ENCODE results near the gene TYRO3. TPM values are rescaled to one million over a fixed set of nuclear protein-coding genes. Genes with fewer than 3 reads are reported as not detected.
A peak's percentile ranks its signal among the peaks of the same experiment; 100 is the strongest.

Gene TYRO3
- total and polyA plus RNA-seq, 2 of the 13 experiments (the other 11 are each of a cell fraction or from before 2014, with no cell fraction given): 24.0 to 43.6 TPM

DNA sequence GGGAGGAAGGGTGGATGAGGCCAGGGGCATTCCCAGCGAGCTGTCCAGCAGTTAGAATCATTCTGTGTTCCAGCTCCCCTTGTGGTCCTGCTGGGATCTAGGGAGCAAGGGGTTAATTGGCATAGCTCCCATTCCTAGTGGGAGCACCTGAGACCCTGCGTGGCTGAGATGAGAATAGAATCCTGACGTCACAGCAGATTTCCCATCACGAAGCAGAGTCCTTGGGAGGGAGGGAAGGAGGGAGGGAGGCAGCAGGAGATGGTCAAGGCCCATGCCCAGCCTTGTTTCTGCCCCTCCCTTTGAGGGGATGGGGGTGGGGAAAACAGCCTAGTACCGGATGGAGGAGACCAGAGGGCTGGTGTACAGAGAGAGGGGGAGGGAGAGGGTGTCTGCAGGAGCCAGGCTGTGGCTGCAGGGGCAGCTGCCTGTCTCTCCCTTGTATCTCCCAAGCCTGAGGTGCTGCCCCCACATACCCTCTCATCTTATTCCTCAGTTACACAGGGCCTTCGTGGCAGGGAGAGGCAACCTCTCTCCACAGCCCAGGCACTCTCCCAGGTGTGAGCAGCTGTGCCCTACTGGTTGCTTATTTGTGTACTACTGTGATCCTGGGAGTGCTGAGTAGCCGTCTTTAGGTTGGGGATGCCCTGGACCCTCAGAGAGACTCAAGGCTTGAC, 5.4 kb downstream of the TYRO3 start (continued):
- TF ChIP-seq, protein P1, sequence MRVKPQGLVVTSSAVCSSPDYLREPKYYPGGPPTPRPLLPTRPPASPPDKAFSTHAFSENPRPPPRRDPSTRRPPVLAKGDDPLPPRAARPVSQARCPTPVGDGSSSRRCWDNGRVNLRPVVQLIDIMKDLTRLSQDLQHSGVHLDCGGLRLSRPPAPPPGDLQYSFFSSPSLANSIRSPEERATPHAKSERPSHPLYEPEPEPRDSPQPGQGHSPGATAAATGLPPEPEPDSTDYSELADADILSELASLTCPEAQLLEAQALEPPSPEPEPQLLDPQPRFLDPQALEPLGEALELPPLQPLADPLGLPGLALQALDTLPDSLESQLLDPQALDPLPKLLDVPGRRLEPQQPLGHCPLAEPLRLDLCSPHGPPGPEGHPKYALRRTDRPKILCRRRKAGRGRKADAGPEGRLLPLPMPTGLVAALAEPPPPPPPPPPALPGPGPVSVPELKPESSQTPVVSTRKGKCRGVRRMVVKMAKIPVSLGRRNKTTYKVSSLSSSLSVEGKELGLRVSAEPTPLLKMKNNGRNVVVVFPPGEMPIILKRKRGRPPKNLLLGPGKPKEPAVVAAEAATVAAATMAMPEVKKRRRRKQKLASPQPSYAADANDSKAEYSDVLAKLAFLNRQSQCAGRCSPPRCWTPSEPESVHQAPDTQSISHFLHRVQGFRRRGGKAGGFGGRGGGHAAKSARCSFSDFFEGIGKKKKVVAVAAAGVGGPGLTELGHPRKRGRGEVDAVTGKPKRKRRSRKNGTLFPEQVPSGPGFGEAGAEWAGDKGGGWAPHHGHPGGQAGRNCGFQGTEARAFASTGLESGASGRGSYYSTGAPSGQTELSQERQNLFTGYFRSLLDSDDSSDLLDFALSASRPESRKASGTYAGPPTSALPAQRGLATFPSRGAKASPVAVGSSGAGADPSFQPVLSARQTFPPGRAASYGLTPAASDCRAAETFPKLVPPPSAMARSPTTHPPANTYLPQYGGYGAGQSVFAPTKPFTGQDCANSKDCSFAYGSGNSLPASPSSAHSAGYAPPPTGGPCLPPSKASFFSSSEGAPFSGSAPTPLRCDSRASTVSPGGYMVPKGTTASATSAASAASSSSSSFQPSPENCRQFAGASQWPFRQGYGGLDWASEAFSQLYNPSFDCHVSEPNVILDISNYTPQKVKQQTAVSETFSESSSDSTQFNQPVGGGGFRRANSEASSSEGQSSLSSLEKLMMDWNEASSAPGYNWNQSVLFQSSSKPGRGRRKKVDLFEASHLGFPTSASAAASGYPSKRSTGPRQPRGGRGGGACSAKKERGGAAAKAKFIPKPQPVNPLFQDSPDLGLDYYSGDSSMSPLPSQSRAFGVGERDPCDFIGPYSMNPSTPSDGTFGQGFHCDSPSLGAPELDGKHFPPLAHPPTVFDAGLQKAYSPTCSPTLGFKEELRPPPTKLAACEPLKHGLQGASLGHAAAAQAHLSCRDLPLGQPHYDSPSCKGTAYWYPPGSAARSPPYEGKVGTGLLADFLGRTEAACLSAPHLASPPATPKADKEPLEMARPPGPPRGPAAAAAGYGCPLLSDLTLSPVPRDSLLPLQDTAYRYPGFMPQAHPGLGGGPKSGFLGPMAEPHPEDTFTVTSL (CRISPR knock-in tag; IDR thresholded peaks at IDR 0.05; ENCODE audit: borderline replicate concordance): no peak
- TF ChIP-seq, protein P2, sequence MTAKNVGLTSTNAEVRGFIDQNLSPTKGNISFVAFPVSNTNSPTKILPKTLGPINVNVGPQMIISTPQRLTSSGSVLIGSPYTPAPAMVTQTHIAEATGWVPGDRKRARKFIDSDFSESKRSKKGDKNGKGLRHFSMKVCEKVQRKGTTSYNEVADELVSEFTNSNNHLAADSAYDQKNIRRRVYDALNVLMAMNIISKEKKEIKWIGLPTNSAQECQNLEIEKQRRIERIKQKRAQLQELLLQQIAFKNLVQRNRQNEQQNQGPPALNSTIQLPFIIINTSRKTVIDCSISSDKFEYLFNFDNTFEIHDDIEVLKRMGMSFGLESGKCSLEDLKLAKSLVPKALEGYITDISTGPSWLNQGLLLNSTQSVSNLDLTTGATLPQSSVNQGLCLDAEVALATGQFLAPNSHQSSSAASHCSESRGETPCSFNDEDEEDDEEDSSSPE (CRISPR knock-in tag; IDR thresholded peaks at IDR 0.05): no peak
- TF ChIP-seq ZNF768 (CRISPR knock-in tag; IDR thresholded peaks at IDR 0.05) (no peak), ZFY (CRISPR knock-in tag; IDR thresholded peaks at IDR 0.05) (peak; percentile 36; the same call in 1 of the 2 replicates), MIER3 (CRISPR knock-in tag; IDR thresholded peaks at IDR 0.05; ENCODE audit: borderline replicate concordance) (0 out of 2 replicates have a peak, but pooled peaks have one; percentile 22), ZBTB7A (CRISPR knock-in tag; IDR thresholded peaks at IDR 0.05) (peak; percentile 45; the same call in 1 of the 2 replicates), ZNF777 (CRISPR knock-in tag; IDR thresholded peaks at IDR 0.05) (0 out of 2 replicates have a peak, but pooled peaks have one; percentile 16), ZSCAN29 (CRISPR knock-in tag; conservative IDR thresholded peaks at IDR 0.05) (0 out of 2 replicates have a peak, but pooled peaks have one; percentile 32), CENPX (CRISPR knock-in tag; IDR thresholded peaks at IDR 0.05) (no peak), HMG20B (CRISPR knock-in tag; conservative IDR thresholded peaks at IDR 0.05) (0 out of 2 replicates have a peak, but pooled peaks have one; percentile 13), ETV5 (CRISPR knock-in tag; IDR thresholded peaks at IDR 0.05; ENCODE audit: borderline replicate concordance) (peak; percentile 86), MTA1 (CRISPR knock-in tag; IDR thresholded peaks at IDR 0.05; ENCODE audit: borderline replicate concordance) (0 out of 2 replicates have a peak, but pooled peaks have one; percentile 49), ZC3H13 (CRISPR knock-in tag; IDR thresholded peaks at IDR 0.05) (peak; percentile 68; the same call in 1 of the 2 replicates)
- TF ChIP-seq, protein P3, sequence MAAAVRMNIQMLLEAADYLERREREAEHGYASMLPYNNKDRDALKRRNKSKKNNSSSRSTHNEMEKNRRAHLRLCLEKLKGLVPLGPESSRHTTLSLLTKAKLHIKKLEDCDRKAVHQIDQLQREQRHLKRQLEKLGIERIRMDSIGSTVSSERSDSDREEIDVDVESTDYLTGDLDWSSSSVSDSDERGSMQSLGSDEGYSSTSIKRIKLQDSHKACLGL (CRISPR knock-in tag; IDR thresholded peaks at IDR 0.05): no peak
- TF ChIP-seq, protein P4, sequence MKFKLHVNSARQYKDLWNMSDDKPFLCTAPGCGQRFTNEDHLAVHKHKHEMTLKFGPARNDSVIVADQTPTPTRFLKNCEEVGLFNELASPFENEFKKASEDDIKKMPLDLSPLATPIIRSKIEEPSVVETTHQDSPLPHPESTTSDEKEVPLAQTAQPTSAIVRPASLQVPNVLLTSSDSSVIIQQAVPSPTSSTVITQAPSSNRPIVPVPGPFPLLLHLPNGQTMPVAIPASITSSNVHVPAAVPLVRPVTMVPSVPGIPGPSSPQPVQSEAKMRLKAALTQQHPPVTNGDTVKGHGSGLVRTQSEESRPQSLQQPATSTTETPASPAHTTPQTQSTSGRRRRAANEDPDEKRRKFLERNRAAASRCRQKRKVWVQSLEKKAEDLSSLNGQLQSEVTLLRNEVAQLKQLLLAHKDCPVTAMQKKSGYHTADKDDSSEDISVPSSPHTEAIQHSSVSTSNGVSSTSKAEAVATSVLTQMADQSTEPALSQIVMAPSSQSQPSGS (CRISPR knock-in tag; IDR thresholded peaks at IDR 0.05): no peak
- TF ChIP-seq, protein P5, sequence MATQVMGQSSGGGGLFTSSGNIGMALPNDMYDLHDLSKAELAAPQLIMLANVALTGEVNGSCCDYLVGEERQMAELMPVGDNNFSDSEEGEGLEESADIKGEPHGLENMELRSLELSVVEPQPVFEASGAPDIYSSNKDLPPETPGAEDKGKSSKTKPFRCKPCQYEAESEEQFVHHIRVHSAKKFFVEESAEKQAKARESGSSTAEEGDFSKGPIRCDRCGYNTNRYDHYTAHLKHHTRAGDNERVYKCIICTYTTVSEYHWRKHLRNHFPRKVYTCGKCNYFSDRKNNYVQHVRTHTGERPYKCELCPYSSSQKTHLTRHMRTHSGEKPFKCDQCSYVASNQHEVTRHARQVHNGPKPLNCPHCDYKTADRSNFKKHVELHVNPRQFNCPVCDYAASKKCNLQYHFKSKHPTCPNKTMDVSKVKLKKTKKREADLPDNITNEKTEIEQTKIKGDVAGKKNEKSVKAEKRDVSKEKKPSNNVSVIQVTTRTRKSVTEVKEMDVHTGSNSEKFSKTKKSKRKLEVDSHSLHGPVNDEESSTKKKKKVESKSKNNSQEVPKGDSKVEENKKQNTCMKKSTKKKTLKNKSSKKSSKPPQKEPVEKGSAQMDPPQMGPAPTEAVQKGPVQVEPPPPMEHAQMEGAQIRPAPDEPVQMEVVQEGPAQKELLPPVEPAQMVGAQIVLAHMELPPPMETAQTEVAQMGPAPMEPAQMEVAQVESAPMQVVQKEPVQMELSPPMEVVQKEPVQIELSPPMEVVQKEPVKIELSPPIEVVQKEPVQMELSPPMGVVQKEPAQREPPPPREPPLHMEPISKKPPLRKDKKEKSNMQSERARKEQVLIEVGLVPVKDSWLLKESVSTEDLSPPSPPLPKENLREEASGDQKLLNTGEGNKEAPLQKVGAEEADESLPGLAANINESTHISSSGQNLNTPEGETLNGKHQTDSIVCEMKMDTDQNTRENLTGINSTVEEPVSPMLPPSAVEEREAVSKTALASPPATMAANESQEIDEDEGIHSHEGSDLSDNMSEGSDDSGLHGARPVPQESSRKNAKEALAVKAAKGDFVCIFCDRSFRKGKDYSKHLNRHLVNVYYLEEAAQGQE (IDR thresholded peaks at IDR 0.05; ENCODE audit: borderline replicate concordance in 1 of 2, low read depth in 1 of 2, low read length in 2 of 2): peak in 1 of 2 experiments; percentile 24; a peak in 2 of 4 replicates

Data from HepG2 (cell line).